Measurements from ENCODE around the gene PHOX2B. TPM values are rescaled to one million over a fixed set of nuclear protein-coding genes. Genes with fewer than 3 reads are reported as not detected.
"Not testable (repeated sequence)": the region's sequence is repeated elsewhere in the genome, so short reads cannot be mapped to it uniquely, and the experiment has no call there.

PHOX2B gene
- total RNA-seq, 3 donors from 2014 or later: 0.29 to 4.8 (median 0.55) TPM

DNA sequence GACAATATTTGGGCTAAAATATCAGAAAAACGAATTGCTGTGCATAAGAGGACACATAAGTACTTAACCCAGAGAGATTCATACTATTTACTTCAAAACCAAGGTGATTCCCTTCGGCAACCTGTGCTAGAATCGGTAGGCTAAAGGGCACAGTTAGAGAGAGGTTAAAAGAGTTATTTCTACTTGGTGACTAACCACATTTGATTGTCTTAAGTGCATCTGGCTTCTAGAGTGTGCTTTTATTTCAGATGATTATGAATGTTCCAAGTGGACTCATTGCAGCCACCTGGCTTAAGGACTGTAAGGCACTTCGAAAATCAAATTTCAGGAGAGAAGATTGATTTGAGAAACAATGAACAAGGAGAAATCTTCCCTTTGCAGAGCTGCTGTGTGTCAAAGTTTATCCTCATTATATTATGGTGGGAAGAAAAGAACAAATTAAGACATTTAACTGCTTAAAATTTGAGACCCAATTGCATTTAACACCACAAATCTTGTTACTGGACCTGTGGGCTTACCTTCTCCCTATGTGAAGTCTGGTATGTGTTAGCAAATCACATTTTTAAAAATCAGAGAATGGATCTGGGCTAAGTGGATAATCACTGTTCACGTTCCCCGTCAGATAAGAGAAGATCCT lies 34.0 kb downstream of the PHOX2B start:
- no peak for ATAC-seq
- intact Hi-C loops (cut with DNase I, micrococcal nuclease): no loop called here
- TF ChIP-seq, protein P1, sequence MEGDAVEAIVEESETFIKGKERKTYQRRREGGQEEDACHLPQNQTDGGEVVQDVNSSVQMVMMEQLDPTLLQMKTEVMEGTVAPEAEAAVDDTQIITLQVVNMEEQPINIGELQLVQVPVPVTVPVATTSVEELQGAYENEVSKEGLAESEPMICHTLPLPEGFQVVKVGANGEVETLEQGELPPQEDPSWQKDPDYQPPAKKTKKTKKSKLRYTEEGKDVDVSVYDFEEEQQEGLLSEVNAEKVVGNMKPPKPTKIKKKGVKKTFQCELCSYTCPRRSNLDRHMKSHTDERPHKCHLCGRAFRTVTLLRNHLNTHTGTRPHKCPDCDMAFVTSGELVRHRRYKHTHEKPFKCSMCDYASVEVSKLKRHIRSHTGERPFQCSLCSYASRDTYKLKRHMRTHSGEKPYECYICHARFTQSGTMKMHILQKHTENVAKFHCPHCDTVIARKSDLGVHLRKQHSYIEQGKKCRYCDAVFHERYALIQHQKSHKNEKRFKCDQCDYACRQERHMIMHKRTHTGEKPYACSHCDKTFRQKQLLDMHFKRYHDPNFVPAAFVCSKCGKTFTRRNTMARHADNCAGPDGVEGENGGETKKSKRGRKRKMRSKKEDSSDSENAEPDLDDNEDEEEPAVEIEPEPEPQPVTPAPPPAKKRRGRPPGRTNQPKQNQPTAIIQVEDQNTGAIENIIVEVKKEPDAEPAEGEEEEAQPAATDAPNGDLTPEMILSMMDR (IDR thresholded peaks at IDR 0.05): no peak
- H3K9me3 ChIP-seq: no peaks in the 10 kb centered on the region
- H3K36me3 ChIP-seq (ENCODE audit: low read depth): no peaks in the 10 kb centered on the region
- no peaks in the 10 kb centered on the region for H3K4me1 ChIP-seq (ENCODE audit: low read depth)
- no peak overlapping the region for H3K4me3 ChIP-seq
- no peak for DNase-seq

DNA sequence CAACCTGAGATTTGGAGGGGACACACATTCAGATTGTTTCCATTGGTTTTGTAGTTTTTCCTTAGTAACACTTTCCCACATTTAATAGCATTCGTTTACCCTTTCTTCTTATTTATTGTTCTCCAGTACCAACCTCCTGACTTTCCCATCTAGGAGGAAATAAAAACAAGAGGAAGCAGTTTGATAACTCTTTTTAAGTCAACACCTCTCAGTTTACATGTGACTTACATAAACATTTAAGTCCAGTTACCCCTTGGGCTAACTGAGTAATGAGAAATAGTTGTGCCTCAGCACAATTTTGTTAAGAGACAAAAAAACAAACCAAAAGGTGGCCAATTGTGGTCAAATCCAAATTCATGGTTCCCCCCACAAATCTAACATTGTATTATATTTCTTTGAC lies 34.8 kb downstream of the PHOX2B start:
- ATAC-seq (no peak), DNase-seq (no peak)
- intact Hi-C loops (cut with DNase I, micrococcal nuclease): no loop called here
- H3K36me3 ChIP-seq (ENCODE audit: low read depth): no peaks in the 10 kb centered on the region
- no peaks in the 10 kb centered on the region for H3K9me3 ChIP-seq
- H3K4me1 ChIP-seq (ENCODE audit: low read depth): no peaks in the 10 kb centered on the region
- TF ChIP-seq, protein P1 (IDR thresholded peaks at IDR 0.05): no peak
- H3K4me3 ChIP-seq: no peak overlapping the region

DNA sequence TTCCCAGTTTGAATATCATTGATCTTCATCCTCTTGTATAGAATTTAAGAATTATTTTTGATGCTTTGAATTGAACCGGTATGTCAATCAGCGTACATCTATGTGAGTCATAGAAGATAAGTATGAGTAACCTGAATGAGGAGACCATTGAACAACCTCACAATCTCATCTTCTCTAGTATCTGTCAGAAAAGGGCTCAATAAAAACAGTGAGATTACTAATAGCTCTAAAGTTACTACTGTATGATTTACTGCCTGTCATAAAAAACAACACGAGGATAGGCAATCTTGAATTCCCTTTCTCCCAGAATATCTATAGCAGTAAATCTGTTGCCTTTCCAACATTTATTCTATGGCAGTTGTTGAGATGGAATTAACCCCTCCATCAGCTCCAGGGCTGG lies 36.1 kb downstream of the PHOX2B start:
- no peak overlapping the region for H3K4me3 ChIP-seq
- no peaks in the 10 kb centered on the region for H3K9me3 ChIP-seq
- intact Hi-C loops (cut with DNase I, micrococcal nuclease): no loop called here
- ATAC-seq: no peak
- H3K4me1 ChIP-seq (ENCODE audit: low read depth): no peaks in the 10 kb centered on the region
- no peak for DNase-seq
- TF ChIP-seq, protein P1 (IDR thresholded peaks at IDR 0.05): no peak
- H3K36me3 ChIP-seq (ENCODE audit: low read depth): no peaks in the 10 kb centered on the region

DNA sequence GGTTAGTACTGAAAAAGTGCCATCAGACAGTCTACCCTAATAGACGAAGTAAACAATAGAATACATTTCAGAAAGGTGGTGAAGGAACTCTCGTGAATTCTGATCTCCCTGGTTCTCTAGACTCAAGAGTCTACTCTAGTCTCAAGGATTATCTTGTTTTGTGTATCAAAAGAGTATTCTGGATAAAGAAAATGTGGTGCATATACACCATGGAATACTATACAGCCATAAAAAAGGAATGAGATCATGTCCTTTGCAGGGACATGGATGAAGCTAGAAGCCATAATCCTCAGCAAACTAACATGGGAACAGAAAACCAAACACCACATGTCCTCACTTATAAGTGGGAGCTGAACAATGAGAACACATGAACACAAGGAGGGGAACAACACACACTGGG lies 36.9 kb downstream of the PHOX2B start:
- H3K36me3 ChIP-seq (ENCODE audit: low read depth); intact Hi-C loops (cut with DNase I, micrococcal nuclease); H3K9me3 ChIP-seq; DNase-seq; ATAC-seq; H3K4me3 ChIP-seq; H3K4me1 ChIP-seq (ENCODE audit: low read depth): not testable (repeated sequence)

DNA sequence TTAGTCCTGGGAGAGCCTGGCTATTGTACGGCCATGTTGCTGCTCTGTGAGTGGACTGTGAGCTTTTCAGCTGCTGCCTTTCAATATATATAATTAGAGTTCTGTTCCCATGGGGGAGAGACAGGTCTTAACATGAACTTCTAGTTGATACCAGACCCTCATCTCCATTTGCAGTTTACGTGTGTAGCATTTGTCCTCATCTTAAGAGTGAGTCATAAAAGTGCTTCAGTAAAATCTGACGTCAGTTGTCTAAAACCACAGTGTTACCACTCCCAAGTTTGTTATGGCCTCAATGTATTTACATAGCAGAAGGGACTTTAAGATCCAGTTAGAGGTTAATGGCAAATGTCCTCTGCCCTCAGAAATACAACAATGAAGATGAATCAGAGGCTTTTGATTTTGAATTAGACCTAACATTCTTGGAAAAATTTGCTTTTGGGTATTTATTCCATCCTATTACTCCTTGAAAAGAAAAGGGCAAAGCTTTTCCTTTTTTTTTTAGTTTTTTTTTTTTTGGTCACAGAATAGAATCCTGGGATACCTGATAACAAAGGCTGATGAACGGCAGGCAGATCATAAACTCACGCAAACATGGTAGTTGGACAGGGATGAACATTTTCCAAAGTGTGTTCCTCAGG lies 38.6 kb downstream of the PHOX2B start:
- TF ChIP-seq, protein P1 (IDR thresholded peaks at IDR 0.05): no peak
- DNase-seq: no peak
- H3K36me3 ChIP-seq (ENCODE audit: low read depth): no peaks in the 10 kb centered on the region
- intact Hi-C loops (cut with DNase I, micrococcal nuclease): no loop called here
- H3K9me3 ChIP-seq: no peaks in the 10 kb centered on the region
- no peak overlapping the region for H3K4me3 ChIP-seq
- peak; percentile 93 for ATAC-seq
- no peaks in the 10 kb centered on the region for H3K4me1 ChIP-seq (ENCODE audit: low read depth)

DNA sequence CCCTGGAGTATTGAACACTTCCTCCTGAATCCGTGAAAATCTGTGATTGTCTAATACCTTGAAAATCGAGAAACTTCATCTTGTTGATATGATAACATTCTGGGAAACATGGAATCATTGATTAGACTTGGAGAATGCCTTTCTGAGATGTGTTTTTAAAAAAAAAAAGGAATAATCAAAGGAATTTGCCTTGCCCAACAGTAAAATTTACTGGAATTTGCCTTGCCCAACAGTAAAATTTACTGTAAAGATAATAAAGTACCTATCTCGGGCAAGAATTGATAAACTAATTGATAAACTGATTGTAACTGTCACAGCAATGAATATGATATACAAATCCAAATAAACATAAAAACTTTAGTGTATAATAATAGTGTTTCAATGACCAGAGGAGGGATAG lies 44.7 kb downstream of the PHOX2B start:
- TF ChIP-seq, protein P1 (IDR thresholded peaks at IDR 0.05): no peak
- intact Hi-C loops (cut with DNase I, micrococcal nuclease): no loop called here
- ATAC-seq (no peak), DNase-seq (no peak)
- Histone ChIP-seq H3K4me1 (ENCODE audit: low read depth) (no peaks in the 10 kb centered on the region), H3K36me3 (ENCODE audit: low read depth) (no peaks in the 10 kb centered on the region), H3K9me3 (no peaks in the 10 kb centered on the region), H3K4me3 (no peak overlapping the region)
